Coronary artery (tissue), 2 donors: ENCODE measurements around the gene GMEB2.
"Not testable (repeated sequence)": the region's sequence is repeated elsewhere in the genome, so short reads cannot be mapped to it uniquely, and the experiment has no call there.

ENCODE experiments used
- DNase-seq: peaks from one replicate; pipeline ENCODE4 v3.0.0-alpha.2; 2017; ENCODE audit warnings: low spot score
- H3K27ac ChIP-seq, 2 donors: fragments of 200-600 bp; sonication (generic); one replicate each; pipeline ENCODE4 v1.5.1; 2016 to 2019
- H3K4me3 ChIP-seq: fragments of 200-600 bp; sonication (generic); 2 replicates; pipeline ENCODE4 v1.5.1; 2016; ENCODE audit warnings: mild to moderate bottlenecking, moderate library complexity
- CTCF ChIP-seq: fragments of 200-600 bp; sonication (generic); IDR thresholded peaks from one replicate; pipeline ENCODE4 v1.5.1; 2019; ENCODE audit warnings: antibody characterized with exemption

GMEB2 gene

GRCh38 chr20:63610581-63611435 is 16.1 kb downstream of the GMEB2 start:
- Histone ChIP-seq H3K4me3 (no peak overlapping the region), H3K27ac (no peak overlapping the region)
- TF ChIP-seq CTCF, result no peak
- DNase-seq, result no peak

- H3K27ac ChIP-seq, result no peak overlapping the region
- no peak for TF ChIP-seq CTCF
- H3K4me3 ChIP-seq, result no peak overlapping the region
- DNase-seq, result no peak
Measured at GRCh38 chr20:63606686-63607085, 20.2 kb downstream of the GMEB2 start.

GRCh38 chr20:63602321-63602720 is 24.6 kb downstream of the GMEB2 start:
- TF ChIP-seq CTCF, result no peak
- Histone ChIP-seq H3K27ac (no peak overlapping the region), H3K4me3 (no peak overlapping the region)
- DNase-seq, result no peak

- H3K4me3 ChIP-seq, H3K27ac ChIP-seq, DNase-seq: not testable (repeated sequence)
Measured at GRCh38 chr20:63601679-63602078, 25.2 kb downstream of the GMEB2 start.

GRCh38 chr20:63599396-63600050 is 27.4 kb downstream of the GMEB2 start:
- Histone ChIP-seq H3K4me3 (no peak overlapping the region), H3K27ac (no peak overlapping the region)
- DNase-seq, result no peak
- TF ChIP-seq CTCF, result no peak

- Histone ChIP-seq H3K27ac (no peak overlapping the region), H3K4me3 (no peak overlapping the region)
- no peak for TF ChIP-seq CTCF
- DNase-seq, result no peak
Measured at GRCh38 chr20:63598479-63599395, 28.2 kb downstream of the GMEB2 start.
